Activated CD4-positive, alpha-beta T cell treated with anti-CD3 and anti-CD28 coated beads, Interleukin-2, Interleukin-4, amounts not matched to agents 100 ng/mL and 50 ng/mL, durations not matched to agents 16 hours and 8 hours (primary cell): ENCODE data around the gene MMP20.
A peak's percentile ranks its signal among the peaks of the same experiment; 100 is the strongest.

Experiments
- DNase-seq: peaks from one replicate; pipeline ENCODE4 v3.0.0-alpha.2; 2020; ENCODE audit warnings: low spot score

Gene MMP20

DNA sequence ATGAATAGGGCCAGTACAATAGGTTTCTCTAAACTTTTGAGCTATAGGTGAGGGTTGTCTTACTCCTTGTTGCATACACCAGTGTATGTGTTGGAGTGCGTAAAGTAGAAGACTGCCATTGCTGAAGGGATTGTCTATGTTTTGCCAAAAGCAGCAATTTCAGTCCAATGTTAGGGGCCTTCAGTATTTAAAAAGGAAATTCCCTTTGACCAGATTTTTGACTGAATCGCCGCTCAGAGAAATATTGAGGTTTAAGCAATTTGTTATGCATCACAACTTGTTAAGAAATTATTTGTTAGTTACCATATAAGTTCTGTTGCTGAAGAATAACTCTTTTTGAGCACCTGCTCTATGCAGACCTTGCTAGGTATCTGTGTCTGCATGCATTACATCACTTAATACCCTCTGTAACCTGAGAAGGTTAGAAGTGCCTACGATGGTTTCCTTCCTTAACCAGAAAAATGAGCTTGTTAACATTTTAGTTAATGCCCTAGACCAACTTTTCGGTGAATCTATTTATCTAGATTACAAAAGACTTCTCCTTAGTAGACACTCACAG, 33.9 kb downstream of the MMP20 start:
- DNase-seq = no peak

DNA sequence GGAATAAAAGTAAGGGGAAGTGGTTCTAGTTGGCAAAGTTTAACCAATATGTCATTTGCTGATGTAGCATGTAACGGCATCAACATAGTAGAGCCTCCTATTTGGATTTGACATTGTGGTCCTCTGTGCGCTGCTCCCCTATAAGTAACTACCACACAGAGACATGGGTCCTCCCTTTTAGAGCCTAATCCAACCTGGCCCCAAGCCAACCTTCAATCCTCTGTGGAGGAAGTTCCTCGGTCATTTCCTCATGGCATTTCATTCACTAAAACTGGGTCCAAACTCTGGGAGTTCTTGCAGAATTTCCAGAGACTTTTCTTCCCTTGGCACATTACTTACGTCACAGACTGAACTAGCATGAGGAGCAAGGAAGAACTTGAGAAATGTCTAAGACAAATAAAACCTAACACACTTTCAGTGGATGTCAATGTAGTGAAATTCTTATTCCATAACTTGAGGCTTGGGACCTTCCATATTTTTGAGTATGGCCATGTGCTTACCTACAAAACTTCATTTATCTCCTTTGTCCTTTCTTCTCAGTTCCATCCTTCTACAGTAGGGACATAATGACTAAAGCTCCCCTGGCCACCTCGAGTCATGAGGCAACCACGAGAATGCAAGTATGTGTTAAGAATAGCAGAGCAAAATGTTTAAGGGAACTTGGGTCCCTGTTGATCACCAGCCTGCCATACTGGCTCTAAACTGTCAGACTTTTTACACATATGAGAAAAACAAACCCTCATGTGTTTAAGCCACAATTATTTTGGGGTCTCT, 34.7 kb downstream of the MMP20 start:
- DNase-seq = no peak

- peak; percentile 82 for DNase-seq
These were observed 36.1 kb downstream of the MMP20 start for GRCh38 chr11:102589047-102589459.

GRCh38 chr11:102587722-102588121, 37.4 kb downstream of the MMP20 start:
- no peak for DNase-seq

DNA sequence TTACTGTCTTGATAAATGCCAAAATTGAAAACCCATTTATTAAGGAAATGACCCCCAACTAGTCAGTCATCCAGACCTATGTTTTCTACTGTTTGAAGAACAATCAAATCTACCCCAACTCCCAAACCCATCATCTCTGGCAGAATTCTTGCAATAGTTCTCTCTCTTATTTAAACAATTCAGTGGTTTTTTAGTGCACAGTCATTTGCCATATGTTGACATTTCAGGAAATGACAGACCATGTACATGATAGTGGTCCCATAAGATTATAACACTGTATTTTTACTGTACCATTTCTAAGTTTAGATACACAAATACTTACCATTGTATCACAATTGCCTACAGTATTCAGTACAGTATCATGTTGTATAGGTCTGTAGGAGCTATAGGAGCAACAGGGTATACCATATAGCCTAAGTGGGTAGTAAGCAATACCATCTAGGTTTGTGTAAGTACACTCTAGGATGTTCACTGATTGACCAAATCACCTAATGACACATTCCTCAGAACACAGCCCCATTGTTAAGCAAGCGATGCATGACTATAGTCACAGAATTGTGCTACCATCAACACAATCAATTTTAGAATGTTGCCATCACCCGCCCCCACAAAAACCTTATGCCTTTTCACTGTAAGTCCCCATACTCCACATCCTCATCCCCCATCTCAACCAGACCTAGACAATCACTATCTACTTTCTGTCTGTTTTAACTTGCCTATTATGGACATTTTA, 41.8 kb downstream of the MMP20 start:
- DNase-seq = no peak

DNA sequence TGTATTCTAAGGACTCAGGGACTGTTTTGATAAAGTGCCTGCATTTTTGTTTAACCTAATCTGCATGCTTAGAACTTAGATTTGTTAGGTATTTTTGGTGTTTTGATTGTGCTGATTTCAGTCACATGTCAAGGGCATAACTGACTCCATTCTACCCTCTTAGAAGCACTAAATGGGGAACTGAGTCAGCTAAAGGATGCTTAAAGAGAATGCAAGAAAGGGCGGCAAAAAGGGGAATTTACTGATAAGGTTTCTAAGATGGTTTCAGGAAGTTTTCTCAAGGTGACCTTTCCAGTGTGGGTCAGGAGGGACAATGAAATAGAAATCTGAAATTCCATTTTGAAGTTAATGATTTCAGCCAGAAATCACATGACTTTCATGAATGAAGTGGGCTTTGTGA, 43.0 kb downstream of the MMP20 start:
- no peak for DNase-seq

DNA sequence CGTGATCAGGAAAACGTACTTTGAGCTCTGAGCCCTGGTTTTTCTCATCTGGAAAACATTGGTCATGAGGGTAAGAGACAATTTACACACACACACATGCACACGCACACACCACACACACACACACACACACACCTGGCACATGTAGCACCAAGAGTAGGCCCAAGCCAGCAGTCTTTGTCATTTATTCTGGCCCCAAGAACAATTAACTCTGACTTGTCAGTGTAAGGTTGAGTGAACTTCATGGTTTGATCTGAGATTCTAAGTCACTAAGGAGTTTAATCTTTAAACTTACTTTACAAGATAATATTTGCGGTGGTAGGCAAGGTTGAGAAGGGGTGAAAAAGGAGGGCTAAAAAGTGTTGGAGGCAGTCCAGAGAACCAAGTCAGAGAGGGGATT, 44.1 kb downstream of the MMP20 start:
- no peak for DNase-seq

- no peak for DNase-seq
These were observed 44.8 kb downstream of the MMP20 start for GRCh38 chr11:102580185-102580951.

- no peak for DNase-seq
These were observed 47.4 kb downstream of the MMP20 start for GRCh38 chr11:102577723-102578122.

DNA sequence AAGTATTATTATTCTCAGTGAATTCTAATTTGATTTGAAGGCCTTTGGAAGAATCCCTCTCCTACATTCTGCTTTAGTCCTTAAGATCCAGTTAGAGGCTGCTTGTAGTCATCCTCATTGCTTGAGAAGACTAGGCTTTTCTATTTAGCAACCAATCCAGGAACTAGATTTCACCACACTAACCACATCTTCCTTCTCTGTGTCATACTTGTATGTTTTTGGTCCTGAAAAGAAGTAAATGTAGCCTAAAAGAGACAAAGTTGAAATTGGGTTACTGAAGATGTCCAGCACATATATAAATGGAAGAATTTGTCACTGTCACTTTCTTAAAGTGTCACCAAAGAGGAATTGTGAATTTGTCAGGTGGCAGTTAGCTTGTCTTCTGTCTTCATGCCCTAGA, 48.0 kb downstream of the MMP20 start:
- DNase-seq = peak; percentile 64

DNA sequence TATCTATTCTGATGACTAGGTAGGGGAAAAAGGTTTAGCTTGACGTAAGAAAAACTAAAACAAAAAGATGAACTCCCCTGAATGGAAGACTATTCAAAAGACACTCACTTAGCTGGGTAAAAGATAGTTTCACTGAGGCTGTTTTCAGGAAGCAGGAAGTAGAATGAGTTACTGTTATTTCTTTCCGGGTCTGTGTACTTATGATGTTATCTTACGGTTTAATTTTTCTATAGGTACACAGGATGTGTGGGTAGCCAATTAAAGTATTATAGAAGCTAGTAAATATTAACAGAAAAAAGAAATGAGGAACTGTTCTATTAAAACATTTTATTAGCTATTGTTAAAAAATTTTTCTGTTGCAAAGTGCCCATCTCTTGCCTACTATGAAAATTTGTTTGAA, 48.8 kb downstream of the MMP20 start:
- DNase-seq = no peak

GRCh38 chr11:102575012-102575411, 50.1 kb downstream of the MMP20 start:
- no peak for DNase-seq

DNA sequence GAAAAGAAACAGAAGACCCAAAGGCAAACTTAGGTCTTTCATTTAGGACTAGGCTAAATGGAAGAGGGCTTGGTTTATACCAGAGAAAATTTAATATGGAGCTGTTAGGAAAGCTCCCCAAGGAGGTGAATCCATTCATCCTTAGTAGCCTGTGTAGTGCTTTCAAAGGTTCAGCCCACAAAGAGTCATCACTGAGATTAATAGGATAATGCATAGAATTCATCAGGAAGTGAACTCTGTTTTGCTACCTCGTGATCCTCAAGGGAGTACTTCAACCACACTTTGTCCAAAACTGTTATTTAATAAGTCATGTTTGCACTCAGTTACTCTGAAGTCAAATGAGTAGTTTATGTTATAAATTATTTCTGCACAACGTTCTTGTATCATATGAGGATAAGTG, 51.3 kb downstream of the MMP20 start:
- no peak for DNase-seq

- DNase-seq = no peak
These were observed 52.4 kb downstream of the MMP20 start for GRCh38 chr11:102572554-102573220.

DNA sequence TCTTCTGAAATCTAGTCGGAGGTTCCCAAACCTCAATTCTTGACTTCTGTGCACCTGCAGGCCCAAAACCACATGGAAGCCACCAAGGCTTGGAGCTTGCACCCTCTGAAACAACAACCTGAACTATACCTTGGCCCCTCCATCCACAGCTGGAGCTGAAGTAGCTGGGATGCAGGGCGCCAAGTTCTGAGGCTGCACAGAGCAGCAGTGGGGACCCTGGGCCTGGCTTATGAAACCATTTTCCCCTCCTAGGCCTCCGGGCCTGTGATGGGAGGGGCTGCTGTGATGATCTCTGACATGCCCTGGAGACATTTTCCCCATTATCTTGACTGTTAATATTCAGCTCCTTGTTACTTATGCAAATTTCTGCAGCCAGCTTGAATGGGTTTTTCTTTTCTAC, 56.3 kb downstream of the MMP20 start:
- DNase-seq = no peak

- DNase-seq = no peak
These were observed 59.0 kb downstream of the MMP20 start for GRCh38 chr11:102566112-102566511.

DNA sequence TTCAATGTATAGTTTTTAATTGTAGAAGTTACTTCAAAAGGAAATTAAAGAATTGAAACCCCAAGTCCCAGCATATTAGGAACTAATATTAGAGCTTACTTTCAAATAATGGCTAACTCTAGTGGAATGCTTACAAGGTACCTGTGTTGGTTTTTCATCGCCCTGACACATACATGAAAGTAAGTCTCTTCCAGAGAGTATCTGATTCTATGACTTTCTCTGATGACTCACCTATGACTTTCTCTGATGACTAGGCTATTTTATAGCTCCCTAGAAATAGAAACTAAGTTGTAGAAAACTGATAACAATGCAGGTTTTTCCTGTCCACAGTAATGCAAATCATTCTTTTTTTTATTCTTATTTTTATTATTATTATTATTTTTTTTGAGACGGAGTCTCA, 61.0 kb downstream of the MMP20 start:
- peak; percentile 62 for DNase-seq

DNA sequence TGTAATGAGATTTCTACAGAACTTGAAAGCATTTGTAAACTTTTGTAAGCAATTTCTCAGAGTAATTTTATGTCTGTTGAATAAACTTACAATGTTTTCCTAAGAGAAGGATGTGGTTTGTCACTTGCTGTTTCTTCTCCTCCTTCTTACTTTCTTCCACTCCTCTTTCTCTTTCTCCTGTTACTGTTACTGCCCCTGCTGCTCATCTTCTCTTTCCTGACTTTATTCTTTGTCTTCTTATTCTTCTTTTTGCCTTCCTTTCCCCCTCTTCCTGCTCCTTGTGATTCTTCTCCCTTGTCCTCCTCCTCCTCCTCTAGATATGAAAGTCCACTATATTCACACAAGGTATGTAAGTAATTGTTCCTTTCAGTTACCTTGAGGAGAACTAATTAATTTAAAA, 63.5 kb downstream of the MMP20 start:
- no peak for DNase-seq

- DNase-seq = peak; percentile 64
These were observed 64.5 kb downstream of the MMP20 start for GRCh38 chr11:102560555-102561011.

- DNase-seq = no peak
These were observed 65.3 kb downstream of the MMP20 start for GRCh38 chr11:102559839-102560238.

- DNase-seq = no peak
These were observed 70.0 kb downstream of the MMP20 start for GRCh38 chr11:102555091-102555490.

- DNase-seq = no peak
These were observed 71.3 kb downstream of the MMP20 start for GRCh38 chr11:102553835-102554282.
